Activated CD4-positive, alpha-beta T cell treated with anti-CD3 and anti-CD28 coated beads, Interleukin-2, amount 10 ng/mL, durations not matched to agents 7 days and 5 days (primary cell): ENCODE data around the gene HCFC1. TPM values are rescaled to one million over a fixed set of nuclear protein-coding genes. Genes with fewer than 3 reads are reported as not detected.

ENCODE experiments used
- CTCF ChIA-PET: fragments of 350-600 bp; sonication (Branson Sonifier 250); formaldehyde crosslinking; loops from one replicate; lab custom pipeline; 2021; ENCODE audit warnings: antibody characterized with exemption; lab: Charles Lee
- POLR2A ChIA-PET: fragments of 350-600 bp; sonication (Branson Sonifier 250); formaldehyde crosslinking; loops from one replicate; lab custom pipeline; 2021; ENCODE audit warnings: antibody characterized with exemption; lab: Charles Lee
- DNase-seq: peaks from one replicate; pipeline ENCODE4 v3.0.0-alpha.2; 2020
- H3K27ac Mint-ChIP-seq: one replicate; pipeline ENCODE4 v1.8.0; 2021; ENCODE audit warnings: mild to moderate bottlenecking, moderate library complexity, mixed read lengths
- H3K27me3 Mint-ChIP-seq: one replicate; pipeline ENCODE4 v1.8.0; 2021; ENCODE audit warnings: mixed read lengths
- H3K36me3 Mint-ChIP-seq: one replicate; pipeline ENCODE4 v1.8.0; 2021; ENCODE audit warnings: low read depth, mixed read lengths
- H3K4me1 Mint-ChIP-seq: one replicate; pipeline ENCODE4 v1.8.0; 2021; ENCODE audit warnings: mixed read lengths
- H3K4me3 Mint-ChIP-seq: one replicate; pipeline ENCODE4 v1.8.0; 2021; ENCODE audit warnings: mild to moderate bottlenecking, moderate library complexity, mixed read lengths
- H3K9me3 Mint-ChIP-seq: one replicate; pipeline ENCODE4 v1.8.0; 2021; ENCODE audit warnings: mixed read lengths
- total RNA-seq, 2 experiments: library from RNA; stranded (reverse); gene quantifications; one replicate each; pipeline ENCODE4 v1.2.3, GENCODE V29; 2021

The HCFC1 gene
- total RNA-seq, 2 experiments from 2014 or later = 116 to 121 TPM

- no peak for DNase-seq
- Mint-ChIP-seq H3K9me3 (no peaks in the 10 kb centered on the region), H3K4me1 (peaks cover 2% of the 10 kb centered on the region), H3K36me3 (peaks cover 31% of the 10 kb centered on the region), H3K27ac (no peak overlapping the region), H3K4me3 (no peak overlapping the region), H3K27me3 (no peaks in the 10 kb centered on the region)
- ChIA-PET CTCF (interaction anchor here (0.8 to 1.6 kb wide), 4 partner anchors 9 to 25 kb away, joined by 3 to 9 read pairs (median 4); no protein-coding TSS in a partner anchor), POLR2A (no interaction called here)
Measured at GRCh38 chrX:153960077-153960476, 11.5 kb downstream of the HCFC1 start.

- ChIA-PET CTCF (interaction anchor here (0.8 to 1.4 kb wide), 3 partner anchors 10 to 25 kb away, joined by 3 to 6 read pairs (median 3); no protein-coding TSS in a partner anchor), POLR2A (no interaction called here)
- H3K27ac Mint-ChIP-seq = no peak overlapping the region
- H3K9me3 Mint-ChIP-seq = no peaks in the 10 kb centered on the region
- DNase-seq = no peak
- H3K4me1 Mint-ChIP-seq = peaks cover 2% of the 10 kb centered on the region
- H3K4me3 Mint-ChIP-seq = no peak overlapping the region
- H3K27me3 Mint-ChIP-seq = no peaks in the 10 kb centered on the region
- H3K36me3 Mint-ChIP-seq = peaks cover 33% of the 10 kb centered on the region
Measured at GRCh38 chrX:153959649-153960048, 12.0 kb downstream of the HCFC1 start.

- Mint-ChIP-seq H3K36me3 (peaks cover 39% of the 10 kb centered on the region), H3K4me1 (peaks cover 4% of the 10 kb centered on the region), H3K27me3 (no peaks in the 10 kb centered on the region), H3K4me3 (no peak overlapping the region), H3K9me3 (no peaks in the 10 kb centered on the region), H3K27ac (no peak overlapping the region)
- DNase-seq = no peak
- CTCF ChIA-PET = no interaction called here
- POLR2A ChIA-PET = no interaction called here
Measured at GRCh38 chrX:153958605-153959004, 13.0 kb downstream of the HCFC1 start.

- H3K27ac Mint-ChIP-seq = no peak overlapping the region
- CTCF ChIA-PET = no interaction called here
- POLR2A ChIA-PET = no interaction called here
Measured at GRCh38 chrX:153957224-153957623, 14.4 kb downstream of the HCFC1 start.

GRCh38 chrX:153956044-153956907, 15.3 kb downstream of the HCFC1 start:
- ChIA-PET CTCF (no interaction called here), POLR2A (no interaction called here)
- H3K4me1 Mint-ChIP-seq = peaks cover 7% of the 10 kb centered on the region
- H3K9me3 Mint-ChIP-seq = no peaks in the 10 kb centered on the region
- H3K27ac Mint-ChIP-seq = no peak overlapping the region
- DNase-seq = no peak
- H3K27me3 Mint-ChIP-seq = no peaks in the 10 kb centered on the region
- no peak overlapping the region for H3K4me3 Mint-ChIP-seq
- H3K36me3 Mint-ChIP-seq = peaks cover 36% of the 10 kb centered on the region

More at GRCh38 chrX:153957224-153957623, 14.4 kb downstream of the HCFC1 start:
- H3K4me1 Mint-ChIP-seq = peaks cover 7% of the 10 kb centered on the region
- no peaks in the 10 kb centered on the region for H3K9me3 Mint-ChIP-seq
- H3K4me3 Mint-ChIP-seq = no peak overlapping the region
- H3K36me3 Mint-ChIP-seq = peaks cover 36% of the 10 kb centered on the region
- no peaks in the 10 kb centered on the region for H3K27me3 Mint-ChIP-seq
- DNase-seq = no peak

- Mint-ChIP-seq H3K4me1 (peaks cover 10% of the 10 kb centered on the region), H3K27ac (no peak overlapping the region), H3K27me3 (no peaks in the 10 kb centered on the region), H3K36me3 (peaks cover 39% of the 10 kb centered on the region), H3K4me3 (no peak overlapping the region), H3K9me3 (no peaks in the 10 kb centered on the region)
- ChIA-PET CTCF (no interaction called here), POLR2A (no interaction called here)
- no peak for DNase-seq
Measured at GRCh38 chrX:153955228-153955732, 16.3 kb downstream of the HCFC1 start.

GRCh38 chrX:153954558-153955227, 16.9 kb downstream of the HCFC1 start:
- peaks cover 13% of the 10 kb centered on the region for H3K4me1 Mint-ChIP-seq
- no peaks in the 10 kb centered on the region for H3K9me3 Mint-ChIP-seq
- no peak overlapping the region for H3K27ac Mint-ChIP-seq
- no peaks in the 10 kb centered on the region for H3K27me3 Mint-ChIP-seq
- CTCF ChIA-PET = no interaction called here
- no peak for DNase-seq
- H3K4me3 Mint-ChIP-seq = no peak overlapping the region
- POLR2A ChIA-PET = no interaction called here
- peaks cover 38% of the 10 kb centered on the region for H3K36me3 Mint-ChIP-seq

- Mint-ChIP-seq H3K4me3 (no peak overlapping the region), H3K9me3 (no peaks in the 10 kb centered on the region), H3K36me3 (peaks cover 39% of the 10 kb centered on the region), H3K27ac (peak overlapping the region; percentile 13), H3K4me1 (peaks cover 16% of the 10 kb centered on the region), H3K27me3 (no peaks in the 10 kb centered on the region)
- ChIA-PET CTCF (interaction anchor here (0.8 to 0.9 kb wide), 2 partner anchors 13 to 29 kb away, joined by 3 to 4 read pairs; no protein-coding TSS in a partner anchor), POLR2A (no interaction called here)
- DNase-seq = no peak
Measured at GRCh38 chrX:153953892-153954557, 17.6 kb downstream of the HCFC1 start.

GRCh38 chrX:153953342-153953830, 18.2 kb downstream of the HCFC1 start:
- Mint-ChIP-seq H3K36me3 (peaks cover 39% of the 10 kb centered on the region), H3K27me3 (no peaks in the 10 kb centered on the region), H3K9me3 (no peaks in the 10 kb centered on the region), H3K4me1 (peaks cover 21% of the 10 kb centered on the region), H3K4me3 (no peak overlapping the region), H3K27ac (no peak overlapping the region)
- POLR2A ChIA-PET = no interaction called here
- CTCF ChIA-PET = interaction anchor here (0.8 to 10.3 kb wide), 7 partner anchors 13 to 226 kb away, joined by 3 to 205 read pairs (median 4); partner anchors contain the start of genes ARHGAP4, HCFC1, NAA10 and PLXNB3
- DNase-seq = peak; percentile 73

- H3K9me3 Mint-ChIP-seq = no peaks in the 10 kb centered on the region
- H3K36me3 Mint-ChIP-seq = peaks cover 37% of the 10 kb centered on the region
- CTCF ChIA-PET = interaction anchor here (0.9 to 10.3 kb wide), 7 partner anchors 16 to 247 kb away, joined by 3 to 205 read pairs (median 4); partner anchors contain the start of genes ARHGAP4, HCFC1, NAA10 and PLXNB3
- no peak for DNase-seq
- POLR2A ChIA-PET = no interaction called here
- H3K4me3 Mint-ChIP-seq = no peak overlapping the region
- H3K4me1 Mint-ChIP-seq = peaks cover 24% of the 10 kb centered on the region
- no peak overlapping the region for H3K27ac Mint-ChIP-seq
- no peaks in the 10 kb centered on the region for H3K27me3 Mint-ChIP-seq
Measured at GRCh38 chrX:153952373-153953026, 19.1 kb downstream of the HCFC1 start.

- H3K4me3 Mint-ChIP-seq = no peak overlapping the region
- H3K27ac Mint-ChIP-seq = no peak overlapping the region
- peaks cover 28% of the 10 kb centered on the region for H3K4me1 Mint-ChIP-seq
- DNase-seq = no peak
- no peaks in the 10 kb centered on the region for H3K27me3 Mint-ChIP-seq
- ChIA-PET POLR2A (no interaction called here), CTCF (interaction anchor here (0.9 to 10.3 kb wide), 6 partner anchors 16 to 246 kb away, joined by 3 to 205 read pairs (median 4); partner anchors contain the start of genes ARHGAP4, HCFC1 and NAA10)
- peaks cover 39% of the 10 kb centered on the region for H3K36me3 Mint-ChIP-seq
- H3K9me3 Mint-ChIP-seq = no peaks in the 10 kb centered on the region
Measured at GRCh38 chrX:153951683-153952372, 19.8 kb downstream of the HCFC1 start.
